HepG2 (cell line): Measurements from ENCODE around the gene MEGF11. TPM values are rescaled to one million over a fixed set of nuclear protein-coding genes. Genes with fewer than 3 reads are reported as not detected.

Experiments used
- ATAC-seq: fragments of 200-7000 bp; cut with Tn5 transposase; 3 replicates; pipeline ENCODE4 v1.9.1; 2020; ENCODE audit warnings: mild to moderate bottlenecking, moderate library complexity
- BruUV-seq: library from RNA; stranded (reverse); fragments of 400-500 nt; replicated peaks from 2 replicates; lab custom pipeline; 2021; lab: Mats Ljungman, UMichigan
- CTCF ChIA-PET: fragments of 300-600 bp; formaldehyde crosslinking; extraction: SDS; loops from one replicate; lab custom pipeline; 2021; ENCODE audit warnings: low total read pairs, inconsistent platforms, low intra/inter-chr PET ratio; lab: Yijun Ruan, JAX
- POLR2A ChIA-PET: fragments of 350-600 bp; sonication (Branson Sonifier 250); formaldehyde crosslinking; loops from one replicate; lab custom pipeline; 2020; ENCODE audit warnings: antibody characterized with exemption, inconsistent platforms; lab: Yijun Ruan, JAX
- DNase-seq: peaks from one replicate; pipeline ENCODE4 v3.0.0-alpha.2; 2015; ENCODE audit warnings: low spot score
- FAIRE-seq: peaks from 3 replicates; lab custom pipeline; 2011; peaks lifted over from hg19 to GRCh38; lab: Jason Lieb, UNC
- H2AFZ ChIP-seq: one replicate; pipeline ENCODE4 v1.6.1; 2011; ENCODE audit warnings: low read length, inconsistent platforms
- H3K27ac ChIP-seq: fragments of 300-600 bp; 3 replicates; pipeline ENCODE4 v1.8.0; 2011; ENCODE audit warnings: mixed run types, mild to moderate bottlenecking, mixed read lengths, low read length, inconsistent platforms; ENCODE audit not compliant: insufficient read depth; ENCODE audit errors: extremely low read length
- H3K27me3 ChIP-seq, 2 experiments: fragments of 200-600 bp in 1 of 2; 2 replicates in 1 of 2; 3 replicates in 1 of 2; pipeline versions ENCODE4 v1.6.0 to v1.8.0; 2011; ENCODE audit warnings: low read length in 2 of 2, mild to moderate bottlenecking in 2 of 2, moderate library complexity in 2 of 2, inconsistent platforms in 1 of 2; ENCODE audit not compliant: insufficient read depth in 2 of 2, control insufficient read depth in 1 of 2
- H3K36me3 ChIP-seq, 2 experiments: fragments of 200-600 bp in 1 of 2; replicated peaks in 1 of 2; 2 replicates in 1 of 2; 3 replicates in 1 of 2; pipeline versions ENCODE4 v1.5.1 to v1.8.0; 2011; ENCODE audit warnings: low read length in 2 of 2, inconsistent platforms in 1 of 2; ENCODE audit not compliant: insufficient read depth in 2 of 2, control insufficient read depth in 1 of 2
- H3K4me1 ChIP-seq: 2 replicates; pipeline ENCODE4 v1.5.1; 2012; ENCODE audit warnings: low read length, inconsistent platforms; ENCODE audit not compliant: insufficient read depth
- H3K4me2 ChIP-seq: 2 replicates; pipeline ENCODE4 v1.6.0; 2011; ENCODE audit warnings: low read depth, low read length, inconsistent platforms
- H3K4me3 ChIP-seq, 3 experiments: fragments of 200-600 bp in 1 of 3; sonication (generic), shearing (Covaris generic) in 1 of 3; replicated peaks in 1 of 3; 2 replicates each; pipeline ENCODE4 v1.5.1; 2011 to 2016; ENCODE audit warnings: low read length in 3 of 3, inconsistent platforms in 2 of 3, low read depth in 2 of 3, mild to moderate bottlenecking in 2 of 3, control low read depth in 1 of 3, mixed read lengths in 1 of 3; ENCODE audit not compliant: insufficient read depth in 1 of 3
- H3K79me2 ChIP-seq: one replicate; pipeline ENCODE4 v1.6.1; 2011; ENCODE audit warnings: low read length, inconsistent platforms; ENCODE audit not compliant: insufficient read depth
- H3K9ac ChIP-seq: 2 replicates; pipeline ENCODE4 v1.6.0; 2011; ENCODE audit warnings: mild to moderate bottlenecking, low read depth, low read length, inconsistent platforms; ENCODE audit not compliant: insufficient read depth
- H3K9me3 ChIP-seq: 2 replicates; pipeline ENCODE4 v1.5.1; 2012; ENCODE audit warnings: mild to moderate bottlenecking, low read length
- H4K20me1 ChIP-seq: 2 replicates; pipeline ENCODE4 v1.6.0; 2011; ENCODE audit warnings: inconsistent platforms, mild to moderate bottlenecking, low read length, moderate library complexity; ENCODE audit not compliant: insufficient read depth
- MLLT10 ChIP-seq: sonication (generic); formaldehyde crosslinking; IDR thresholded peaks from 2 replicates; pipeline ENCODE4 v1.4.0; 2020; ENCODE audit warnings: missing genetic modification reagents
- MXD4 ChIP-seq: IDR thresholded peaks from 2 replicates; pipeline ENCODE4 v1.6.1; 2016; ENCODE audit warnings: mild to moderate bottlenecking, missing biosample characterization, missing genetic modification reagents
- MYC ChIP-seq: sonication (generic); formaldehyde crosslinking; IDR thresholded peaks from 2 replicates; pipeline ENCODE4 v1.9.0; 2021; ENCODE audit warnings: missing genetic modification reagents, borderline replicate concordance
- NCOR1 ChIP-seq: fragments of 200-600 bp; sonication (generic); IDR thresholded peaks from 2 replicates; pipeline ENCODE4 v1.7.0; 2017; ENCODE audit warnings: antibody characterized with exemption, low read length, borderline replicate concordance
- SIX1 ChIP-seq: sonication (generic); formaldehyde crosslinking; IDR thresholded peaks from 2 replicates; pipeline ENCODE4 v1.4.0; 2020; ENCODE audit warnings: missing genetic modification reagents, borderline replicate concordance
- ZNF337 ChIP-seq: sonication (generic); formaldehyde crosslinking; IDR thresholded peaks from 2 replicates; pipeline ENCODE4 v1.5.1; 2020; ENCODE audit warnings: missing genetic modification reagents, low read depth, mild to moderate bottlenecking, borderline replicate concordance
- ZNF549 ChIP-seq: sonication (generic); formaldehyde crosslinking; IDR thresholded peaks from 2 replicates; pipeline ENCODE4 v1.5.0; 2020; ENCODE audit warnings: missing genetic modification reagents
- ZNF563 ChIP-seq: sonication (generic); formaldehyde crosslinking; IDR thresholded peaks from 2 replicates; pipeline ENCODE4 v1.8.0; 2022; ENCODE audit warnings: mild to moderate bottlenecking, moderate library complexity, missing genetic modification reagents
- ZNF572 ChIP-seq: sonication (generic); formaldehyde crosslinking; IDR thresholded peaks from 2 replicates; pipeline ENCODE4 v1.5.1; 2020; ENCODE audit warnings: mild to moderate bottlenecking, missing genetic modification reagents
- ZNF619 ChIP-seq: sonication (generic); formaldehyde crosslinking; IDR thresholded peaks from 2 replicates; pipeline ENCODE4 v1.4.0; 2020; ENCODE audit warnings: mild to moderate bottlenecking, missing genetic modification reagents
- ZNF768 ChIP-seq: sonication (generic); formaldehyde crosslinking; IDR thresholded peaks from 2 replicates; pipeline ENCODE4 v1.4.0; 2020; ENCODE audit warnings: missing genetic modification reagents
- WGBS: methylation state at CpG from one replicate; pipeline ENCODE4 v1.1.6; 2017; ENCODE audit warnings: low lambda C conversion rate; 5-methylcytosine and 5-hydroxymethylcytosine counted together
- in situ Hi-C: cut with HindIII; loops from 2 replicates; pipeline ENCODE4 v1.10.0; 2017; ENCODE audit warnings: low pct_unique_long_range_greater_than_20kb; ENCODE audit not compliant: extremely low pct_ligation_motif_present
- intact Hi-C: fragments of 100-400 bp; cut with micrococcal nuclease; formaldehyde crosslinking; loops from one replicate; pipeline ENCODE4 v1.10.0; 2022; ENCODE audit not compliant: unreplicated experiment
- polyA plus RNA-seq, 8 experiments: library from polyadenylated mRNA; depleted of rRNA in 3 of 8; stranded (reverse) in 7 of 8; unstranded in 1 of 8; fragments of >200 nt; fragmentation: Illumina TruSeq in 4 of 8; extraction: Trizol in 4 of 8; gene quantifications; 2 replicates each; pipeline versions ENCODE4 v1.2.1 to v1.2.3, GENCODE V29; 2011 to 2016; ENCODE audit warnings: low read depth in 4 of 8, missing spikeins in 1 of 8, mixed read lengths in 1 of 8; ENCODE audit not compliant: insufficient read depth in 1 of 8
- total RNA-seq, 5 experiments: library from RNA; depleted of rRNA; stranded (reverse); fragments of >200 nt; fragmentation: Illumina TruSeq; extraction: Trizol; gene quantifications; 2 replicates each; pipeline ENCODE4 v1.2.3, GENCODE V29; 2016; ENCODE audit warnings: low read depth in 1 of 5
- TF ChIP-seq, protein P1 (sequence below): sonication (generic); formaldehyde crosslinking; IDR thresholded peaks from 2 replicates; pipeline ENCODE4 v1.8.0; 2022; ENCODE audit warnings: missing genetic modification reagents, low read depth, mild to moderate bottlenecking, borderline replicate concordance
- TF ChIP-seq, protein P2 (sequence below): sonication (generic); IDR thresholded peaks from 2 replicates; pipeline ENCODE4 v1.6.1; 2016; ENCODE audit warnings: low read depth, borderline replicate concordance

MEGF11 gene
- total and polyA plus RNA-seq, 2 of the 13 experiments (the other 11 are each of a cell fraction or from before 2014, with no cell fraction given) = not detected

DNA sequence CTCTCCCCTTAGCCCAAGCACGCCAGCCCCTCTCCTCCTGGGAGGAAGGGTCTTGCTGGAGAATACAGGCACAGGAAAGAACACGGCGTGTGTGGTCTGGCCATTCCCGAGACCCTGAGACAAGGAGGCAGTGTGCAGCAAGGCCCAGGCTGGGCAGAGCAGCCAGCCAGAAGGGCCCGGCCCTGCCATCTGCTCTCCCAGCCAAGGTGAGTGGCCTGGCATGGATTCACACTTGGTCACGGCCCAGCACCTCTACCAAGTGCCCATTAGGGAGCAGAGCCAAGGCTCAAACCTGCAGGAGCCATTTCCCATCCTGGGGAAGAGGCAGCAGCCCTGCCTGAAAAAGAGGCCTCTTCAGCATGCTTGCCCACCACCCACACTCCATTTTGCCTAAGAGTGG lies 28.6 kb downstream of the MEGF11 start:
- FAIRE-seq = no peak
- 22% methylated on average over 6 of the region's 6 CpGs for WGBS

More for the DNA sequence above, 28.6 kb downstream of the MEGF11 start:
- Histone ChIP-seq H3K4me2 (no peak overlapping the region), H3K36me3 (no peaks in the 10 kb centered on the region), H2AFZ (no peak overlapping the region), H3K27ac (no peak overlapping the region), H3K9ac (no peak overlapping the region)
- BruUV-seq = no TSS peak
- DNase-seq = no peak
- TF ChIP-seq NCOR1 = no peak
- no peak for TF ChIP-seq ZNF619 (CRISPR knock-in tag)
- no peak for TF ChIP-seq MYC (CRISPR knock-in tag)
- TF ChIP-seq MLLT10 (CRISPR knock-in tag) = no peak
- no peak for TF ChIP-seq ZNF572
- no peak for TF ChIP-seq ZNF549
- TF ChIP-seq MXD4 (CRISPR knock-in tag) = no peak
- TF ChIP-seq SIX1 (CRISPR knock-in tag) = no peak
- TF ChIP-seq, protein P1, sequence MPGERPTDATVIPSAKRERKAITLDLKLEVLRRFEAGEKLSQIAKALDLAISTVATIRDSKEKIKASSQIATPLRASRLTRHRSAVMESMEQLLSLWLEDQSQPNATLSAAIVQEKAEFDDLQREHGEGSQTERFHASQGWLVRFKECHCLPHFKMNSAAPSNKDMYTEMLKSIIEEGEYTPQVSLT (CRISPR knock-in tag) = no peak
- TF ChIP-seq ZNF768 = no peak
- TF ChIP-seq, protein P2, sequence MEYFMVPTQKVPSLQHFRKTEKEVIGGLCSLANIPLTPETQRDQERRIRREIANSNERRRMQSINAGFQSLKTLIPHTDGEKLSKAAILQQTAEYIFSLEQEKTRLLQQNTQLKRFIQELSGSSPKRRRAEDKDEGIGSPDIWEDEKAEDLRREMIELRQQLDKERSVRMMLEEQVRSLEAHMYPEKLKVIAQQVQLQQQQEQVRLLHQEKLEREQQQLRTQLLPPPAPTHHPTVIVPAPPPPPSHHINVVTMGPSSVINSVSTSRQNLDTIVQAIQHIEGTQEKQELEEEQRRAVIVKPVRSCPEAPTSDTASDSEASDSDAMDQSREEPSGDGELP = no peak
- no peak for TF ChIP-seq ZNF563 (CRISPR knock-in tag)
- no peak for TF ChIP-seq ZNF337 (CRISPR knock-in tag)
- TF ChIP-seq, all 625 proteins: peak for 0
- intact Hi-C loops = no loop called here
- Histone ChIP-seq H4K20me1 (no peaks in the 10 kb centered on the region), H3K9me3 (no peaks in the 10 kb centered on the region), H3K4me3 (no peak overlapping the region), H3K27me3 (peaks cover 4 to 32% of the 10 kb centered on the region in 2 experiments; a peak in 4 of 5 replicates), H3K79me2 (no peaks in the 10 kb centered on the region), H3K4me1 (no peaks in the 10 kb centered on the region)
- ChIA-PET POLR2A (no interaction called here), CTCF (no interaction called here)
- no peak for ATAC-seq
- in situ Hi-C loops = no loop called here
